BJ (cell line): ENCODE measurements around the gene LRRC15. TPM values are rescaled to one million over a fixed set of nuclear protein-coding genes. Genes with fewer than 3 reads are reported as not detected.

ENCODE experiments used
- CTCF ChIA-PET: fragments of 350-600 bp; formaldehyde crosslinking; extraction: SDS; loops from one replicate; lab custom pipeline; 2021; ENCODE audit warnings: antibody characterized with exemption, inconsistent platforms; lab: Yijun Ruan, JAX
- POLR2A ChIA-PET: fragments of 300-600 bp; sonication (Branson Sonifier 250); formaldehyde crosslinking; extraction: SDS; loops from one replicate; lab custom pipeline; 2021; ENCODE audit warnings: antibody characterized with exemption; lab: Charles Lee
- DNase-seq: peaks from one replicate; pipeline ENCODE4 v3.0.0-alpha.2; 2011; ENCODE audit warnings: low read depth
- H3K27me3 ChIP-seq: 2 replicates; pipeline ENCODE4 v1.6.0; 2011; ENCODE audit warnings: low read length; ENCODE audit not compliant: control insufficient read depth, insufficient read depth
- H3K36me3 ChIP-seq: 2 replicates; pipeline ENCODE4 v1.5.1; 2011; ENCODE audit warnings: low read length; ENCODE audit not compliant: control insufficient read depth, insufficient read depth
- H3K4me3 ChIP-seq: 2 replicates; pipeline ENCODE4 v1.5.1; 2011; ENCODE audit warnings: low read depth, mild to moderate bottlenecking, control low read depth, low read length
- CTCF ChIP-seq: IDR thresholded peaks from 2 replicates; pipeline ENCODE4 v1.5.1; 2011; ENCODE audit warnings: low read depth, mild to moderate bottlenecking, control low read depth, inconsistent platforms, low read length, moderate library complexity; ENCODE audit not compliant: insufficient read depth
- polyA plus RNA-seq: library from polyadenylated mRNA; depleted of rRNA; stranded (reverse); fragments of >200 nt; gene quantifications from 2 replicates; pipeline ENCODE4 v1.2.3, GENCODE V29; 2011

Gene LRRC15
- polyA plus RNA-seq, 1 experiment: 1.2 TPM

DNA sequence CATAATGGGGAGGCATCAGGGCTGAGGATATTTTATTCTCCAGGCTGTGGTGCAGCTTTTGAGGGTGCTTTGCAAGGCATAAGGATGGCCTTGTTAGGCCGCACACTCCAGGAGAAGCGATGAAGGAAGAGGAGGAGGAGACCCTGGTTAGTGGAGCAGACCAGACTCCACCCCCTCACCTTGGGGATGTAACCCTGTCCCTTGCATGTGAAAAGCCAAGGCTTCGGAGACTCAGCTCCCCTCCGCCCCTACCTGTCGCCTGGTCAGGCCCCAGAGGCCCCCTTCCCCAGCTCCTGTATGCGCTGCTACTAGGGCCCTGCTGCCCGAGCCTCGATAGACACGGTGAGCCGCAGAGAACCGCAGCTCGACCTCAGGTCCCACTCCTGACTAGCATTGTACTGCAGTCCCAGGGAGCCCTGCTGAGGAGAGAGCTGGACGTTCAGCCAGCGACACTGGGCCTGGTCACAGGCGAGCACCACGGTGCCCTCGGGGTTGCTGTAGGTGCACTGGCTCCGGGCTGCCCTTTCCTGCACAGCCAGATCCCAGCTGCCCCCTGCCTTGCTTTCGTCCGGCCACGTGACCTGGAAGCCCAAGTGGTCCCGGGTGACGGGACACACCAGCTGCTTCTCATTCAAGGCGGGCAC is 28.7 kb downstream of the LRRC15 start:
- no peak for TF ChIP-seq CTCF
- ChIA-PET CTCF (interaction anchor here (4.1 to 19.6 kb wide), 3 partner anchors 6 to 560 kb away, joined by 18 to 347 read pairs (median 77); partner anchors contain the start of gene GP5), POLR2A (no interaction called here)
- Histone ChIP-seq H3K36me3 (no peaks in the 10 kb centered on the region), H3K4me3 (no peak overlapping the region), H3K27me3 (peaks cover 3% of the 10 kb centered on the region; the same call in 1 of the 2 replicates)
- DNase-seq: no peak

- DNase-seq: no peak
- Histone ChIP-seq H3K4me3 (no peak overlapping the region), H3K27me3 (peaks cover 2% of the 10 kb centered on the region; the same call in 1 of the 2 replicates), H3K36me3 (no peaks in the 10 kb centered on the region)
- TF ChIP-seq CTCF: no peak
- CTCF ChIA-PET: interaction anchor here (0.9 to 19.6 kb wide), 3 partner anchors 10 to 559 kb away, joined by 3 to 347 read pairs (median 9); partner anchors contain the start of gene GP5
- POLR2A ChIA-PET: no interaction called here
These were observed 29.7 kb downstream of the LRRC15 start for GRCh38 chr3:194339840-194340239.

- 0 out of 2 replicates have a peak, but pooled peaks have one; percentile 4 for TF ChIP-seq CTCF
- no peak overlapping the region for H3K4me3 ChIP-seq
- ChIA-PET CTCF (interaction anchor here (0.9 to 19.6 kb wide), 4 partner anchors 11 to 559 kb away, joined by 3 to 347 read pairs (median 6); partner anchors contain the start of gene GP5), POLR2A (no interaction called here)
- no peaks in the 10 kb centered on the region for H3K36me3 ChIP-seq
- no peaks in the 10 kb centered on the region; the same call in 1 of the 2 replicates for H3K27me3 ChIP-seq
- no peak for DNase-seq
These were observed 30.2 kb downstream of the LRRC15 start for GRCh38 chr3:194339356-194339755.

DNA sequence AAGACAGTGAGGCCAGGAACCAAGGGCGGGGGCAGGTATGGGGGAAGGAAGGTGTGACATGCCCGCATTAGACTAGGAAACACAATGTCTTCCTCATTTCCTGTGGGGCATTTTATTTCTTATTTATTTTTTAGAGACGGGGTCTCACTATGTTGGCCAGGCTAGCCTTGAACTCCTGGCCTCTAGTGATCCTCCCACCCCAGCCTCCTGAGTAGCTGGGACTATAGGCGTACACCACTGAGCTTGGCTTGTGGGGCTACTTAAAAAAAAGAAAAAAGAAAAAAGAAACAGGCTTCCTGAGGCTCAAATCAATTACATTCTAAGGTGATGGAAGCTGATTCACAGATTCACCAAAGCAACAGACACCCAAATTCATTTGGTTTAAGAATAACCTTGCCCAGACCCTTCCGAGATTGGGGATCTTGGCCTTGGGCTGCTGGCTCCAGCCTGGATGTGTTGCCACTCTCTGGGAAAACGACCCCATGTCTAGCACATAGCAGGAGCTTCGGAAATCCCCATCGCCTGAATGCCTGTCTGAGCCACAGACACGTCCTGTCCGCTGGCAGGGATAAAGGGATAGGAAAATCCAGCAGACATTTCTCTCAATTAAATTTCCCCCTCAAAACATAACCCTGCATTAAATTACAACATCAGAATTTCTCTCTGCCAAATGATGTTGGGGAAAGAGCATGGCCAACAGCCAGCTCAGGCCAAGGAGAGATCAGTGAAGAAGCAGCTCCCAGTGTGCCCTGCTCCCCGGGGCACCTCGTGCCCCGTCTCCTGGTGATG is 31.4 kb downstream of the LRRC15 start:
- CTCF ChIA-PET: interaction anchor here (1.5 to 19.6 kb wide), 3 partner anchors 12 to 557 kb away, joined by 4 to 347 read pairs (median 9); partner anchors contain the start of gene GP5
- no peak for TF ChIP-seq CTCF
- no peaks in the 10 kb centered on the region; the same call in 1 of the 2 replicates for H3K27me3 ChIP-seq
- POLR2A ChIA-PET: no interaction called here
- no peak overlapping the region for H3K4me3 ChIP-seq
- no peak for DNase-seq
- H3K36me3 ChIP-seq: no peaks in the 10 kb centered on the region
